SU-DHL-6 (cell line): ENCODE data around the gene HTD2.

Experiments used
- EZH2phosphoT487 ChIP-seq: fragments of 200-600 bp; sonication (generic), shearing (Covaris generic); conservative IDR thresholded peaks from 2 replicates; pipeline ENCODE4 v1.6.1; 2018; ENCODE audit warnings: mild to moderate bottlenecking, antibody characterized with exemption, low read length, moderate library complexity, mixed read lengths
- TF ChIP-seq, protein P1 (sequence below): fragments of 200-600 bp; sonication (generic); IDR thresholded peaks from one replicate; pipeline ENCODE4 v1.5.1; 2017; ENCODE audit warnings: antibody characterized with exemption, mild to moderate bottlenecking, low read length, moderate library complexity; ENCODE audit not compliant: insufficient read depth, poor library complexity, severe bottlenecking

DNA sequence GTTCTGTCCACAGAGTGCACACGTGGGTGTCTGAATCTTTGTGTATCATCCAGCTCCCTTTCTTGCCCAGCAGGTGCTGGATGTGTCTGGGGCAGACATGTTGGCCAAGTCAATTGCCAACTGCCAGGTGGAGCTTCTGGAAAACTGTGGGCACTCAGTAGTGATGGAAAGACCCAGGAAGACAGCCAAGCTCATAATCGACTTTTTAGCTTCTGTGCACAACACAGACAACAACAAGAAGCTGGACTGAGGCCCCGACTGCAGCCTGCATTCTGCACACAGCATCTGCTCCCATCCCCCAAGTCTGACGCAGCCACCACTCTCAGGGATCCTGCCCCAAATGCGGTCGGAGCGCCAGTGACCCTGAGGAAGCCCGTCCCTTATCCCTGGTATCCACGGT is 12.8 kb upstream of the HTD2 start:
- TF ChIP-seq, protein P1, sequence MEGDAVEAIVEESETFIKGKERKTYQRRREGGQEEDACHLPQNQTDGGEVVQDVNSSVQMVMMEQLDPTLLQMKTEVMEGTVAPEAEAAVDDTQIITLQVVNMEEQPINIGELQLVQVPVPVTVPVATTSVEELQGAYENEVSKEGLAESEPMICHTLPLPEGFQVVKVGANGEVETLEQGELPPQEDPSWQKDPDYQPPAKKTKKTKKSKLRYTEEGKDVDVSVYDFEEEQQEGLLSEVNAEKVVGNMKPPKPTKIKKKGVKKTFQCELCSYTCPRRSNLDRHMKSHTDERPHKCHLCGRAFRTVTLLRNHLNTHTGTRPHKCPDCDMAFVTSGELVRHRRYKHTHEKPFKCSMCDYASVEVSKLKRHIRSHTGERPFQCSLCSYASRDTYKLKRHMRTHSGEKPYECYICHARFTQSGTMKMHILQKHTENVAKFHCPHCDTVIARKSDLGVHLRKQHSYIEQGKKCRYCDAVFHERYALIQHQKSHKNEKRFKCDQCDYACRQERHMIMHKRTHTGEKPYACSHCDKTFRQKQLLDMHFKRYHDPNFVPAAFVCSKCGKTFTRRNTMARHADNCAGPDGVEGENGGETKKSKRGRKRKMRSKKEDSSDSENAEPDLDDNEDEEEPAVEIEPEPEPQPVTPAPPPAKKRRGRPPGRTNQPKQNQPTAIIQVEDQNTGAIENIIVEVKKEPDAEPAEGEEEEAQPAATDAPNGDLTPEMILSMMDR, result no peak
- TF ChIP-seq EZH2phosphoT487, result no peak
